T-cell (primary cell): ENCODE results near the gene KLHL7. TPM values are rescaled to one million over a fixed set of nuclear protein-coding genes. Genes with fewer than 3 reads are reported as not detected.

Experiments
- ATAC-seq, 4 experiments: fragments of 200-7000 bp in 3 of 4; fragments of 150-1000 bp in 1 of 4; cut with Tn5 transposase; replicated peaks in 1 of 4; 1 replicate in 3 of 4; 2 replicates in 1 of 4; pipeline ENCODE4 v1.10.0; 2021; ENCODE audit warnings: moderate library complexity in 3 of 4, mild to moderate bottlenecking in 2 of 4, moderate number of reproducible peaks in 1 of 4
- CTCF ChIA-PET, 2 donors: fragments of 300-600 bp; sonication (Branson Sonifier 250); formaldehyde crosslinking; loops; one replicate each; lab custom pipeline; 2022; ENCODE audit warnings: antibody characterized with exemption in 2 of 2; lab: Charles Lee
- POLR2A ChIA-PET, 2 donors: fragments of 300-600 bp; sonication (Branson Sonifier 250); formaldehyde crosslinking; loops; one replicate each; lab custom pipeline; 2022; ENCODE audit warnings: antibody characterized with exemption in 2 of 2; lab: Charles Lee
- DNase-seq, 35 experiments: peaks; one replicate each; pipeline versions ENCODE4 v3.0.0 to v3.0.0-alpha.2; 2013 to 2023
- H3K27ac ChIP-seq: one replicate; pipeline ENCODE4 v1.5.1; 2013; ENCODE audit warnings: low read length
- H3K27me3 ChIP-seq, 2 experiments: replicated peaks in 1 of 2; 1 replicate in 1 of 2; 2 replicates in 1 of 2; pipeline versions ENCODE4 v1.6.1 to v1.7.0; 2013; ENCODE audit warnings: low read length in 1 of 2, mixed read lengths in 1 of 2; ENCODE audit not compliant: control insufficient read depth in 2 of 2, insufficient read depth in 2 of 2; ENCODE audit errors: extremely low read depth in 1 of 2
- H3K36me3 ChIP-seq, 2 donors: 1 replicate in 1 of 2; 2 replicates in 1 of 2; pipeline versions ENCODE4 v1.6.1 to v1.7.0; 2013; ENCODE audit warnings: low read length in 1 of 2; ENCODE audit not compliant: control insufficient read depth in 2 of 2, insufficient read depth in 1 of 2; ENCODE audit errors: extremely low read depth in 1 of 2
- H3K4me1 ChIP-seq, 2 experiments: 1 replicate in 1 of 2; 2 replicates in 1 of 2; pipeline versions ENCODE4 v1.6.1 to v1.7.0; 2013; ENCODE audit warnings: low read length in 2 of 2, mixed read lengths in 1 of 2; ENCODE audit not compliant: insufficient read depth in 2 of 2, control insufficient read depth in 1 of 2; ENCODE audit errors: extremely low read depth in 1 of 2
- H3K4me3 ChIP-seq, 2 donors: 1 replicate in 1 of 2; 2 replicates in 1 of 2; pipeline versions ENCODE4 v1.5.1 to v1.7.0; 2013; ENCODE audit warnings: mild to moderate bottlenecking in 2 of 2, low read length in 1 of 2, moderate library complexity in 1 of 2; ENCODE audit not compliant: control insufficient read depth in 1 of 2; ENCODE audit errors: extremely low read depth in 1 of 2
- H3K9me3 ChIP-seq: 2 replicates; pipeline ENCODE4 v1.7.0; 2013
- H3K27ac Mint-ChIP-seq, 2 donors: one replicate each; pipeline ENCODE4 v1.8.0; 2020 to 2021; ENCODE audit warnings: mild to moderate bottlenecking in 2 of 2, mixed read lengths in 2 of 2
- H3K27me3 Mint-ChIP-seq, 2 donors: one replicate each; pipeline ENCODE4 v1.8.0; 2021 to 2022; ENCODE audit warnings: mixed read lengths in 2 of 2
- H3K36me3 Mint-ChIP-seq: one replicate; pipeline ENCODE4 v1.8.0; 2021; ENCODE audit warnings: mixed read lengths
- H3K4me1 Mint-ChIP-seq, 3 donors: one replicate each; pipeline ENCODE4 v1.8.0; 2020 to 2022; ENCODE audit warnings: mixed read lengths in 3 of 3, mild to moderate bottlenecking in 1 of 3
- H3K4me3 Mint-ChIP-seq, 3 donors: one replicate each; pipeline ENCODE4 v1.8.0; 2020 to 2022; ENCODE audit warnings: mild to moderate bottlenecking in 3 of 3, mixed read lengths in 3 of 3, moderate library complexity in 3 of 3
- H3K9me3 Mint-ChIP-seq, 3 donors: one replicate each; pipeline ENCODE4 v1.8.0; 2020 to 2022; ENCODE audit warnings: mixed read lengths in 3 of 3
- WGBS: methylation state at CpG from one replicate; pipeline ENCODE4 v1.1.5; 2013; ENCODE audit warnings: missing lambda C conversion rate; ENCODE audit not compliant: insufficient coverage; 5-methylcytosine and 5-hydroxymethylcytosine counted together
- total RNA-seq, 35 experiments: library from RNA in 6 of 35; stranded (reverse) in 6 of 35; fragments of 120-200 nt in 1 of 35; gene quantifications; one replicate each; pipeline versions ENCODE4 v1.2.1 to v1.2.4 and lab custom pipeline; 2013 to 2026

Gene KLHL7
- total RNA-seq, 5 donors from 2014 or later (not counting 1 experiment from before 2014, with no cell fraction given) = 20.1 to 26.8 (median 22.4) TPM

DNA sequence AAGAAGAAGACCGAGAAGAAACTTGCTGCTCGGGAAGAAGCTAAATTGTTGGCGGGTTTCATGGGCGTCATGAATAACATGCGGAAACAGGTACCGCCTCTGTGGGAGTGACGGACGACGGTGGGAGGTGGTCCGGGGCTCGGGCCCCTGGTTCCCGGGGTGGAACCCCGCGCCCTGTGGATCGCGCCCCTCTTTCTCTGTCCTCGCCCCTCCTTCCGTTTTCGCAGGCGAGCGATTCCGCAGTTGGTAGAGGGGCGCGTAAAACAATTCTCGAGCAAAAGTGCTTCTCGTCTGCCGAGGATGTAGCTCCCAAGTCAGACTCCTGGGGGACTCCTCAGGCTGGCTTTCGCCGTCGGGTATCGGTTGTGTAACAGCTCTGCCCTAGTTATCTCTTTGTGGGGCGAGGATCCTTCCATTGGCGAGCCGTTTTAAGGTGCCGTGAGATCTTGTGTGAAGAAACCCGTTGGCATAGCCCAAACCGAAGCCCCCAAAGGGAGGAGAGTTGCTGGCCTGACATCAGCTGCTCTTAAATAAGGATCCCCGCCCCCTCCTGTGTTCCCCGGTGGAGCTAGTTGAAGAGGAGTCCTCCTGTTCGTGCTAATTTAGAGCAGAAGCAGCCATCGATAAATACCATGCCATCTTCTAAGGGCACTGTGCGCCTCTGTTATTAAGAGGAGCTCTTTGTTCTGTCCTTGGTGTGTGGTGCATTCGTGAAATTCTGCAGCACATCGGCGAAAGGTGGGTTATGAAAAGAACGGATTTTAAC is 655 bp downstream of the KLHL7 start:
- Histone ChIP-seq H3K27ac (peak overlapping the region; percentile 89), H3K27me3 (no peaks in the 10 kb centered on the region), H3K4me1 (peaks cover 13 to 20% of the 10 kb centered on the region in 2 experiments), H3K4me3 (peak overlapping the region; percentile 87 to 90), H3K9me3 (no peaks in the 10 kb centered on the region), H3K36me3 (no peaks in the 10 kb centered on the region)
- Mint-ChIP-seq H3K4me1 (peaks cover 50 to 54% (median 52%) of the 10 kb centered on the region in 3 donors), H3K27ac (peak overlapping the region; percentile 92 to 94), H3K27me3 (no peaks in the 10 kb centered on the region), H3K4me3 (peak overlapping the region; percentile 97 to 99 (median 97)), H3K36me3 (peaks cover 13% of the 10 kb centered on the region), H3K9me3 (no peaks in the 10 kb centered on the region)
- CTCF ChIA-PET = interaction anchor here (0.6 to 2.5 kb wide), 11 partner anchors 20 to 1714 kb away, joined by 3 to 16 read pairs (median 3); partner anchors contain the start of gene NUP42 (in 1 of the 2)
- ATAC-seq (peak; percentile 49 to 65 (median 54)), DNase-seq (peak; percentile 10 to 64 (median 40))
- WGBS = 0% methylated on average over 31 of the region's 46 CpGs
- POLR2A ChIA-PET = interaction anchor here (0.6 to 1.8 kb wide), 14 partner anchors 10 to 1679 kb away, joined by 3 to 12 read pairs (median 4); partner anchors contain the start of genes NUP42 (in 1 of the 2) and SP4 (in 1 of the 2)

DNA sequence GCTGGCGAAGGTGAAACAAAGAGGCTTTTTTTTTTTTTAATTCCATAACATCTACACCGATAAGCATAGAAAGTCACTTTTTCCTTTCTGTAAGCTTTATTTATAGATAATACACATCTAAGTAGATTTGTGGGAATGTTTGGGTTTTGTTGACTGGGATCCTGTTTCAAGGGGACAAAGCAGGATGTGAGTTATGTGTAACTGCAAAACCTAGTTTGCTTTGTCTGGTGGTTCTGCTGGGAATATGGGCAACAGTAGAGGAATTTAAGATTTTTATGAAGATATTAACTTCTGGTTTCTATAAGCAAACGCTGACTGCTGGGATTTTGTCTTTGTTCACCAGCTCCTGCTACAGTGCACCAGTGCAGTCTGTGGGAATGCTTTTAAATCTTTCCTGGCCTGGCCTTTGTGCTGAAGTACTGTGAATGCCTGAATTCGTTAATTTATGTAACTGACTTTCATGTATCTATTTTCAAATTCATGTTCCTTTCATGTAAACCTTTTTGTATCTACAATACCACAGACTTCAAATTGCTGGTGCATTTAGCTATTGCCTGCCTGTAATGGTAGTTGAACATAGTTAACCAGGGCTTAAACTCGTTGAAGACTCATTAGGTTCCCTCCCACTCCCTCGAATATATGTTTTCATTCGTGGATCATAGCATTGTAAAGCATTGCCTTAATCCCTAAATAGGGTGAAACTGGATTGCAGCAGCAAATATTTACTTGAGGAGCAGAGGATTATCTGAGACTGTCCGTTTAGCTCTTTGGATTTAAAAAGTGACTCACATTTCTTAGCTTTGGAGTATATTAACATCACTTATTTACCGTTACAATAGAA is 1.5 kb downstream of the KLHL7 start:
- DNase-seq (peak in 1 of 35 experiments; percentile 7), ATAC-seq (no peak)
- POLR2A ChIA-PET = interaction anchor here (0.6 to 1.3 kb wide), 8 partner anchors 9 to 433 kb away, joined by 3 to 12 read pairs (median 4); no protein-coding TSS in a partner anchor
- Mint-ChIP-seq H3K36me3 (peaks cover 13% of the 10 kb centered on the region), H3K27me3 (no peaks in the 10 kb centered on the region), H3K4me1 (peaks cover 53 to 60% (median 53%) of the 10 kb centered on the region in 3 donors), H3K27ac (peak overlapping the region; percentile 76 to 92), H3K9me3 (no peaks in the 10 kb centered on the region), H3K4me3 (peak overlapping the region; percentile 97 to 99 (median 97))
- peaks cover 13 to 20% of the 10 kb centered on the region in 2 experiments for H3K4me1 ChIP-seq
- no peaks in the 10 kb centered on the region for H3K36me3 ChIP-seq
- WGBS = 0% methylated on average over 1 of the region's 9 CpGs
- CTCF ChIA-PET = interaction anchor here (0.6 to 2.5 kb wide), 8 partner anchors 21 to 1714 kb away, joined by 3 to 16 read pairs (median 4); partner anchors contain the start of gene NUP42 (in 1 of the 2)
- H3K4me3 ChIP-seq = peak overlapping the region; percentile 87 to 90
- H3K27me3 ChIP-seq = no peaks in the 10 kb centered on the region
- no peaks in the 10 kb centered on the region for H3K9me3 ChIP-seq
- H3K27ac ChIP-seq = no peak overlapping the region

DNA sequence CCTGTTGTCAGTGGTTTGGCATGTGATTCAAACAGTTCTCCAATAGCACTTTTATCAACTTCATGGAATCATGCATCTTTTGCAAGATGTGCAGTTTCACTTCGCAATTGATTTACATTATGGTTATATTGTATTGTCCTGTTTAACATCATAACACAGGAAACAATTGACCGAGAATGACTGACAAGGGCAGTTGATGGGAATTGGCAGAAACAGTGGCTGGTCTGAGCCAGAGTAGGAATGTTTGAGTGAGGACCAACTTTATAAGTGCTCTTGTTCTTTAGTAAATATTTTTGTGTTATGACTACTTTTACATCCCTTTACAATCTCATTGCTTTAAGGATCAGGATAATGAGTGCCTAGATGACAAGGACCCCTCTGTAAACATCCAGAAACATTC is 2.2 kb downstream of the KLHL7 start:
- CTCF ChIA-PET = interaction anchor here (1.0 to 1.8 kb wide), 3 partner anchors 9 to 52 kb away, joined by 5 to 14 read pairs (median 7); no protein-coding TSS in a partner anchor
- Histone ChIP-seq H3K4me3 (no peak overlapping the region), H3K36me3 (no peaks in the 10 kb centered on the region), H3K27me3 (no peaks in the 10 kb centered on the region), H3K9me3 (no peaks in the 10 kb centered on the region), H3K4me1 (peaks cover 13 to 20% of the 10 kb centered on the region in 2 experiments), H3K27ac (no peak overlapping the region)
- H3K4me3 Mint-ChIP-seq = peak overlapping the region in 2 of 3 donors; percentile 5 to 99
- H3K9me3 Mint-ChIP-seq = no peaks in the 10 kb centered on the region
- H3K4me1 Mint-ChIP-seq = peaks cover 58 to 67% (median 58%) of the 10 kb centered on the region in 3 donors
- WGBS = no CpG with 5 or more reads among the region's 2 CpGs
- ATAC-seq (no peak), DNase-seq (no peak)
- POLR2A ChIA-PET = interaction anchor here in 1 of 2 donors (0.6 kb wide), 1 partner anchor 187 kb away, joined by 3 read pairs; no protein-coding TSS in a partner anchor
- no peak overlapping the region for H3K27ac Mint-ChIP-seq
- peaks cover 13% of the 10 kb centered on the region for H3K36me3 Mint-ChIP-seq
- no peaks in the 10 kb centered on the region for H3K27me3 Mint-ChIP-seq

DNA sequence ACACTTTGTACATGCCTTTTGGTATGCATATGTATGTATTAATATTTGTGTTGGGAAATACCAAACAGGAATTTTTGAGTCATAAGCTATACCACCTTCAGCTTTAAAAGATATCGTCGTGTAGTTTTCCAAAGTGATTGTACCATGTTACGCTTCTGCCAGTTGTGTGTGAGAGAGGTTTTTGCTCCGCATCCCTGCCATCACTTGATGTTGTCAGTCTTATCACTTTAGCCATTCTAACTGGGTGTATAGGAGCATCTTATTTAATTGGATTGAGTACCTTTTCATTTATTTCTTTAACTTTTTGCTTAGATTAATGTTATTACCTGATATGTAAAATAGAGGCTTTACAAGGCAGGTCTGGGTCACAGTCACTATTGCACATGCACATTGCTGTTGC is 3.4 kb downstream of the KLHL7 start:
- ChIA-PET CTCF (interaction anchor here (0.6 to 1.2 kb wide), 2 partner anchors 23 to 411 kb away, joined by 3 to 14 read pairs; no protein-coding TSS in a partner anchor), POLR2A (no interaction called here)
- Mint-ChIP-seq H3K9me3 (no peaks in the 10 kb centered on the region), H3K4me1 (peaks cover 63 to 73% (median 64%) of the 10 kb centered on the region in 3 donors), H3K36me3 (peaks cover 13% of the 10 kb centered on the region), H3K4me3 (peak overlapping the region in 1 of 3 donors; percentile 40), H3K27me3 (no peaks in the 10 kb centered on the region), H3K27ac (no peak overlapping the region)
- Histone ChIP-seq H3K4me1 (peaks cover 13 to 20% of the 10 kb centered on the region in 2 experiments), H3K27ac (no peak overlapping the region), H3K27me3 (no peaks in the 10 kb centered on the region), H3K9me3 (no peaks in the 10 kb centered on the region), H3K4me3 (no peak overlapping the region), H3K36me3 (no peaks in the 10 kb centered on the region)
- no CpG with 5 or more reads among the region's 4 CpGs for WGBS
- ATAC-seq (no peak), DNase-seq (no peak)

DNA sequence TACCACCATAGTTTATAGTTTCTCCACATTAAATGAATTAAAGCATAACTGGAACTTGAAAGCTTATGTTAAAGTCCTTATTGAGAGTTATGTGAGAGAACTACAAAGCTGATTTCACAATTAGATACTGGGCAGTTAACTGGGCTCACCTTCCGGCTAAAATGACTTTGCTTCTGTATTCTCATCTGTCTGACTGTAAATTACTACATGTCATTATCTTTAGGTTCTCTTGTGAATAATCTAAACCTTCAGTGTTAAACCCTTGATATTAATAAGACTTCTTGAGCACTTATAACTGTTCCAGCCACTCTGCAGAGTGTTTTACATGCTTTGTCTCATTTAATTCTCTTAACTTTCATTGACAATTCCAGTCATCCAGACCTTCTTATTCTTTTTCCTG is 3.9 kb downstream of the KLHL7 start:
- ChIA-PET CTCF (interaction anchor here (0.6 to 0.7 kb wide), 2 partner anchors 70 to 412 kb away, joined by 3 read pairs; no protein-coding TSS in a partner anchor), POLR2A (no interaction called here)
- Histone ChIP-seq H3K4me3 (no peak overlapping the region), H3K9me3 (no peaks in the 10 kb centered on the region), H3K27ac (no peak overlapping the region), H3K36me3 (no peaks in the 10 kb centered on the region), H3K4me1 (peaks cover 13 to 20% of the 10 kb centered on the region in 2 experiments), H3K27me3 (no peaks in the 10 kb centered on the region)
- ATAC-seq (no peak), DNase-seq (no peak)
- H3K36me3 Mint-ChIP-seq = peaks cover 13% of the 10 kb centered on the region
- no peak overlapping the region for H3K27ac Mint-ChIP-seq
- peaks cover 64 to 74% (median 66%) of the 10 kb centered on the region in 3 donors for H3K4me1 Mint-ChIP-seq
- no CpG with 5 or more reads among the region's 1 CpG for WGBS
- no peaks in the 10 kb centered on the region for H3K27me3 Mint-ChIP-seq
- no peaks in the 10 kb centered on the region for H3K9me3 Mint-ChIP-seq
- H3K4me3 Mint-ChIP-seq = peak overlapping the region in 1 of 3 donors; percentile 1
